Keratinocyte (primary cell): ENCODE measurements around the gene MAPK8. TPM values are rescaled to one million over a fixed set of nuclear protein-coding genes. Genes with fewer than 3 reads are reported as not detected.

Source experiments
- DNase-seq: peaks from one replicate; pipeline ENCODE4 v3.0.0-alpha.2; 2011; ENCODE audit warnings: low read depth, missing footprints, low spot score
- FAIRE-seq: peaks from 2 replicates; lab custom pipeline; 2011; peaks lifted over from hg19 to GRCh38; lab: Jason Lieb, UNC
- H2AFZ ChIP-seq: 2 replicates; pipeline ENCODE4 v1.6.0; 2012; ENCODE audit warnings: low read length, control low read depth, inconsistent platforms; ENCODE audit not compliant: control insufficient read depth
- H3K27ac ChIP-seq: 2 replicates; pipeline ENCODE4 v1.5.1; 2011; ENCODE audit warnings: low read length; ENCODE audit not compliant: control insufficient read depth, insufficient read depth
- H3K27me3 ChIP-seq: 3 replicates; pipeline ENCODE4 v1.6.0; 2011; ENCODE audit warnings: low read length; ENCODE audit not compliant: control insufficient read depth, insufficient read depth; ENCODE audit errors: extremely low read depth
- H3K36me3 ChIP-seq, 2 experiments: 2 replicates in 1 of 2; 3 replicates in 1 of 2; pipeline ENCODE4 v1.5.1; 2011; ENCODE audit warnings: low read length in 2 of 2, mild to moderate bottlenecking in 1 of 2; ENCODE audit not compliant: control insufficient read depth in 2 of 2, insufficient read depth in 2 of 2; ENCODE audit errors: extremely low read depth in 1 of 2
- H3K4me1 ChIP-seq: 3 replicates; pipeline ENCODE4 v1.5.1; 2011; ENCODE audit warnings: low read length; ENCODE audit not compliant: control insufficient read depth, insufficient read depth; ENCODE audit errors: extremely low read depth
- H3K4me2 ChIP-seq: 3 replicates; pipeline ENCODE4 v1.6.0; 2011; ENCODE audit warnings: low read depth, low read length; ENCODE audit not compliant: control insufficient read depth, insufficient read depth; ENCODE audit errors: extremely low read depth
- H3K4me3 ChIP-seq, 3 experiments: fragments of 200-600 bp in 1 of 3; sonication (generic) in 1 of 3; 2 replicates in 2 of 3; 3 replicates in 1 of 3; pipeline ENCODE4 v1.5.1; 2011 to 2016; ENCODE audit warnings: low read length in 3 of 3, mild to moderate bottlenecking in 3 of 3, control low read depth in 2 of 3, inconsistent platforms in 1 of 3, low read depth in 1 of 3, mixed read lengths in 1 of 3, mixed run types in 1 of 3, moderate library complexity in 1 of 3; ENCODE audit not compliant: control insufficient read depth in 2 of 3, insufficient read depth in 2 of 3; ENCODE audit errors: extremely low read depth in 1 of 3
- H3K79me2 ChIP-seq: 2 replicates; pipeline ENCODE4 v1.6.0; 2012; ENCODE audit warnings: low read length; ENCODE audit not compliant: control insufficient read depth, insufficient read depth
- H3K9ac ChIP-seq: 3 replicates; pipeline ENCODE4 v1.6.0; 2011; ENCODE audit warnings: low read length; ENCODE audit not compliant: control insufficient read depth, insufficient read depth; ENCODE audit errors: extremely low read depth
- H3K9me1 ChIP-seq: 3 replicates; pipeline ENCODE4 v1.6.0; 2011; ENCODE audit warnings: low read length; ENCODE audit not compliant: control insufficient read depth, insufficient read depth; ENCODE audit errors: extremely low read depth
- H3K9me3 ChIP-seq: 2 replicates; pipeline ENCODE4 v1.5.1; 2012; ENCODE audit warnings: low read depth, low read length; ENCODE audit not compliant: control insufficient read depth
- H4K20me1 ChIP-seq: 3 replicates; pipeline ENCODE4 v1.6.0; 2011; ENCODE audit warnings: low read length; ENCODE audit not compliant: control insufficient read depth, insufficient read depth; ENCODE audit errors: extremely low read depth
- EZH2 ChIP-seq: IDR thresholded peaks from one replicate; pipeline ENCODE4 v1.6.1; 2012; ENCODE audit warnings: inconsistent platforms, mild to moderate bottlenecking, low read length, moderate library complexity
- dilution Hi-C: fragments of 300-500 bp; cut with MboI; formaldehyde crosslinking; loops from one replicate; pipeline ENCODE4 v1.7.0; 2020; ENCODE audit warnings: low sequenced_read_pairs; ENCODE audit not compliant: extremely low pct_ligation_motif_present
- polyA plus RNA-seq, 5 experiments: library from polyadenylated mRNA; depleted of rRNA in 3 of 5; stranded (reverse) in 3 of 5; stranded (forward) in 1 of 5; unstranded in 1 of 5; fragments of >200 nt; gene quantifications; 1 replicate in 1 of 5; 2 replicates in 3 of 5; 3 replicates in 1 of 5; pipeline versions ENCODE4 v1.2.1 to v1.2.3, GENCODE V29; 2011 to 2012; ENCODE audit warnings: missing spikeins in 2 of 5, low read depth in 1 of 5, low replicate concordance in 1 of 5
- TF ChIP-seq, protein P1 (sequence below), 3 experiments: IDR thresholded peaks in 1 of 3; conservative IDR thresholded peaks in 1 of 3; optimal IDR thresholded peaks in 1 of 3; 2 replicates in 2 of 3; 3 replicates in 1 of 3; pipeline versions ENCODE3 to v1.5.1; 2011; ENCODE audit warnings: low read length in 3 of 3, mild to moderate bottlenecking in 3 of 3, moderate library complexity in 2 of 3, control low read depth in 1 of 3, inconsistent platforms in 1 of 3; ENCODE audit not compliant: insufficient read depth in 2 of 3; ENCODE audit errors: extremely low read depth in 1 of 3

MAPK8 gene
- polyA plus RNA-seq, 1 donor (not counting 4 experiments of a cell fraction or from before 2014, with no cell fraction given) = 39.8 TPM

DNA sequence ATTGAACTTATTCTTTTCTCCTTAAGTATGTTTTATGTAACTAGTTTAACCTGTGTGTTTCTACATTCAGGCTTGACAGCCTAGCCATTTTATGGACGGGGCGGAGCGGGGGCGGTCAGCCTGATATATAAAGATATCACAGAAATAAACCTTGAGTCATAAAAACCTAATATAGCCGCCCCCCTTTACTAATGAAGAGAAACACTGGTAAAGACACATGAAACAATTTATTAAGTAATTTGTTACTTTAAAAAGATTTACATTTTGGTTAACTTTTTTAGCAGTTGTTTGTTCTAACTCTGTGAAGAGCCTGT is 84.0 kb downstream of the MAPK8 start:
- no peaks in the 10 kb centered on the region for H4K20me1 ChIP-seq
- H3K4me3 ChIP-seq = no peak overlapping the region
- H3K36me3 ChIP-seq = no peaks in the 10 kb centered on the region
- H3K9ac ChIP-seq = no peak overlapping the region
- no peaks in the 10 kb centered on the region for H3K27me3 ChIP-seq
- H3K79me2 ChIP-seq = no peaks in the 10 kb centered on the region
- no peak overlapping the region for H2AFZ ChIP-seq
- no peak overlapping the region for H3K27ac ChIP-seq
- H3K4me1 ChIP-seq = peaks cover 16% of the 10 kb centered on the region
- DNase-seq = no peak
- dilution Hi-C loops = no loop called here
- TF ChIP-seq EZH2 = no peak
- TF ChIP-seq, protein P1, sequence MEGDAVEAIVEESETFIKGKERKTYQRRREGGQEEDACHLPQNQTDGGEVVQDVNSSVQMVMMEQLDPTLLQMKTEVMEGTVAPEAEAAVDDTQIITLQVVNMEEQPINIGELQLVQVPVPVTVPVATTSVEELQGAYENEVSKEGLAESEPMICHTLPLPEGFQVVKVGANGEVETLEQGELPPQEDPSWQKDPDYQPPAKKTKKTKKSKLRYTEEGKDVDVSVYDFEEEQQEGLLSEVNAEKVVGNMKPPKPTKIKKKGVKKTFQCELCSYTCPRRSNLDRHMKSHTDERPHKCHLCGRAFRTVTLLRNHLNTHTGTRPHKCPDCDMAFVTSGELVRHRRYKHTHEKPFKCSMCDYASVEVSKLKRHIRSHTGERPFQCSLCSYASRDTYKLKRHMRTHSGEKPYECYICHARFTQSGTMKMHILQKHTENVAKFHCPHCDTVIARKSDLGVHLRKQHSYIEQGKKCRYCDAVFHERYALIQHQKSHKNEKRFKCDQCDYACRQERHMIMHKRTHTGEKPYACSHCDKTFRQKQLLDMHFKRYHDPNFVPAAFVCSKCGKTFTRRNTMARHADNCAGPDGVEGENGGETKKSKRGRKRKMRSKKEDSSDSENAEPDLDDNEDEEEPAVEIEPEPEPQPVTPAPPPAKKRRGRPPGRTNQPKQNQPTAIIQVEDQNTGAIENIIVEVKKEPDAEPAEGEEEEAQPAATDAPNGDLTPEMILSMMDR (optimal IDR thresholded peaks at IDR 0.05 in 1 of 3, IDR thresholded peaks at IDR 0.05 in 1 of 3, conservative IDR thresholded peaks at IDR 0.05 in 1 of 3; ENCODE audit: extremely low read depth in 1 of 3, insufficient read depth in 2 of 3, low read length in 3 of 3) = no peak
- FAIRE-seq = no peak
- no peaks in the 10 kb centered on the region for H3K9me1 ChIP-seq
- H3K4me2 ChIP-seq = no peak overlapping the region
- no peaks in the 10 kb centered on the region for H3K9me3 ChIP-seq

DNA sequence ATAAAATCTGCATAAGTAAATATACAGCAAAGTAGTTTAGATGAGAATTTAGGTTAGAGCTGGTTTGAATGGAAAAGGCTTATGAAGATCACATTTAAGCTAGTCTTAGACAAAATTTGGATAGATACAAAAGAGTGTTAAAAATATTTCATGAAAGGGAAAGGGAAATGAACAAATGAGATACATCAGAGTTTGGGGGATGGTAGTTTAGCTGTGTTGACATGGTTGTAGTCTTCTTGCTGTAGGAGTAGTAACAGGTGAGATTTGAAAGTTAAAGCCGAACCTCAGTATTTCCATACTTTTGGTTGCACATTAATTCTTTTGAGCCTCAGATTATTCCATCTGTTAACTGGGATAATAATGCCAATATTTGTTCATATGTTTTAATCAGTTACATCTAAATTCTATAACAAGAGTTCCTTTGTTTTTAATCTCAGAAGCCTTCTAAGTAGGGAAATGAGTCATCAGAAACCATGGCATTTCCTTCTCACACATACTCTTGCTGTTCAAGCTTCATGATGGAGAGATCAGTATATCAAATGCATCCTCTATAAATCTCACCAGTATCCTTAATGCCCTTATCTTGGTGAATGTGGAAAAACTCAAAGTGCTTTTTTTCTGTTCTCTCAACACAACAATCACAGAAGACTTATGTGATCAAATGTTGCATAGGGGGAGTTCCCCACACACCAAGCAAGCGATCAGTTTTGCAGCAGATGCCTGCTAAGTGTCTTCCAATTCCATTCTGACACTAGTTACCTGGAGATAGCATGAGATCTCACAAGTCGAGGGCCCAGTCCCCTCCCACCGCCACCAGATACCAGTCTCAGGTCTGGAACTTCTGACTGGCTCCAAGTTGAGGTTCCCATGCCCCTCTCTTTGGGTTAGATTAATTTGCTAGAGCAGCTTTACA is 84.7 kb downstream of the MAPK8 start:
- no peak for DNase-seq
- no peak for TF ChIP-seq EZH2
- TF ChIP-seq, protein P1 (optimal IDR thresholded peaks at IDR 0.05 in 1 of 3, IDR thresholded peaks at IDR 0.05 in 1 of 3, conservative IDR thresholded peaks at IDR 0.05 in 1 of 3; ENCODE audit: extremely low read depth in 1 of 3, insufficient read depth in 2 of 3, low read length in 3 of 3) = no peak
- Histone ChIP-seq H4K20me1 (no peaks in the 10 kb centered on the region), H3K9ac (no peak overlapping the region), H2AFZ (no peak overlapping the region), H3K27ac (peak overlapping the region; percentile 3), H3K79me2 (no peaks in the 10 kb centered on the region), H3K4me3 (no peak overlapping the region), H3K4me2 (peak overlapping the region; percentile 34), H3K36me3 (no peaks in the 10 kb centered on the region), H3K27me3 (no peaks in the 10 kb centered on the region), H3K4me1 (peaks cover 16% of the 10 kb centered on the region), H3K9me3 (no peaks in the 10 kb centered on the region), H3K9me1 (no peaks in the 10 kb centered on the region)
- peak; percentile 76 for FAIRE-seq
- dilution Hi-C loops = no loop called here
